Measurements from ENCODE around the gene MFF.
"Not testable (repeated sequence)": the region's sequence is repeated elsewhere in the genome, so short reads cannot be mapped to it uniquely, and the experiment has no call there.

The MFF gene

DNA sequence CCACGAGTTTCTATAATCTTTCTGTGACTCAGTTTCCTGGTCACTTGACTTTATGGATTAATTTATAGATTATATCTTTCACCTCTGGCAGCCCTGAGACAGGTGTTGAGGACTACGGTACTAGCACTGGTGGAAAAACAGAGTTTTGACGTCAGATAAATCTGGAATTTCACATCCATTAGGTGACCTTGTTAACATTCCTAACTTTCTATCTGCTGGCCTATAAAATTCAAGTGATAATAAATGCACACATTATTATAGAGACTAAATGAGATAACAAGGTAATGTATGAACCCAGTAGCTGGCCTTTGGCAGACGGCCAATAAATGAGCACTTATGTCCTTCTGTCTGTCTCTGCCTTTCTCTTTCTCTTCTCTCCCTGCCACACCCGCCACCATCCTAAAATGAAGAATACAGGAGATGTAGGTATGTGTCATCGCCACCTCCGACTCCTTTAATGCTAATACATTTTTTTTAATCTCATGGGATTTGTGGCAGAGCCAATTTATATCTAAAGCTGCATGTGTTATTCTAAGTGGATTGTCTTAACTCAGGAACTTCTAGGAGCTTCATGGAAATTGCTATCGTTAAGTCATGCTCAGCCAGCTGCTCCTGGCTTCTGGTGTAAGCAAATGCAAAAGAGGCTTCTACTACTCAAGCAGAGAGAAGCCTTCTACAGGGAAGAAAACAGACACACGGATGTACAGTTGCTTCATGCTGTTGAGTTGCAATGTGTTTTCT is 51.8 kb downstream of the MFF start:
- peak overlapping the region; percentile 8; the same call in 1 of the 2 replicates for H3K27ac ChIP-seq (ENCODE audit: low read depth, low read length)
- H3K36me3 ChIP-seq (ENCODE audit: insufficient read depth, low read length): no peaks in the 10 kb centered on the region
- H3K79me2 ChIP-seq (ENCODE audit: control insufficient read depth, insufficient read depth, low read length, unreplicated experiment): no peaks in the 10 kb centered on the region
- no peak overlapping the region for H3K4me3 ChIP-seq (ENCODE audit: low read depth, low read length)
- peaks cover 33% of the 10 kb centered on the region for H3K4me1 ChIP-seq (ENCODE audit: control insufficient read depth, insufficient read depth, low read length, unreplicated experiment)
- H3K27me3 ChIP-seq (ENCODE audit: insufficient read depth, low read length): no peaks in the 10 kb centered on the region
- no peak overlapping the region for H2AFZ ChIP-seq (ENCODE audit: low read length, unreplicated experiment)

DNA sequence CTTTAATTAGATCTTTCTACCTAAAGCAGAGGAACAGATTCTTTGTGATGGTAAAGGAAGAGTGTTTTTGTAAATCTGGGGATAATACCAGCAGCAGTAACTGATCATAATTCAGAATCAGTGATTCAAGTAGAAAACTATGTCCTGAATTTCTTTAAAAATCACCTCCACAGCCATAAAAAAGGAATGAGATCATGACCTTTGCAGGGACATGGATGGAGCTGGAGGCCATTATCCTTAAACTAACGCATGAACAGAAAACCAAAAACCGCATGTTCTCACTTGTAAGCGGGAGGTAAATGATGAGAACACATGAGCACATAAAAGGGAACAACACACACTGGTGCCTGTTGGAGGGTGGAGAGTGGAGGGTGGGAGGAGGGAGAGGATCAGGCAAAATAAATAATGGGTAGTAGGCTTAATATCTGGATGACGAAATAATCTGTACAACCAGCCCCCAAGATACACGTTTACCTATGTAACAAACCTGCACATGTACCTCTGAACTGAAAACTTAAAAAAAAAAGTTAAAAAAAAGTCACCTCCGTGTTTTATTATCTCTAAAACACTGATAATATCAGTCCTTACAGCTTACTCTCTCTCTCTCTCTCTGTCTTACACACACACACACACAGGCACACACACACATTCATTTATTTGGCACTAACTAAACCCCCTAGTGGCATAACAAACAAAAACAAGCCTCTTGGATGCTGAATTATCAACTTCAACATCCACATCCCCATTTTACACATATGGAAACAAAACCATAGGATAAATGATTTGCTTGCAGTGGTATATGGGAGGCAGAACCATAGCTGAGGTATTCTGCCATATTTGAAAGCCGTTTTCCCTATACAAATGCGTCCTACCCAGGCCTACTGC is 52.7 kb downstream of the MFF start:
- Histone ChIP-seq H3K4me3 (ENCODE audit: low read depth, low read length) (no peak overlapping the region), H3K36me3 (ENCODE audit: insufficient read depth, low read length) (no peaks in the 10 kb centered on the region), H2AFZ (ENCODE audit: low read length, unreplicated experiment) (no peak overlapping the region), H3K79me2 (ENCODE audit: control insufficient read depth, insufficient read depth, low read length, unreplicated experiment) (no peaks in the 10 kb centered on the region), H3K27ac (ENCODE audit: low read depth, low read length) (peak overlapping the region; percentile 23; the same call in 1 of the 2 replicates), H3K27me3 (ENCODE audit: insufficient read depth, low read length) (no peaks in the 10 kb centered on the region), H3K4me1 (ENCODE audit: control insufficient read depth, insufficient read depth, low read length, unreplicated experiment) (peaks cover 30% of the 10 kb centered on the region)

- H3K79me2 ChIP-seq (ENCODE audit: control insufficient read depth, insufficient read depth, low read length, unreplicated experiment): no peaks in the 10 kb centered on the region
- no peak overlapping the region for H2AFZ ChIP-seq (ENCODE audit: low read length, unreplicated experiment)
- H3K27ac ChIP-seq (ENCODE audit: low read depth, low read length): peak overlapping the region; percentile 23
- no peaks in the 10 kb centered on the region for H3K27me3 ChIP-seq (ENCODE audit: insufficient read depth, low read length)
- H3K4me1 ChIP-seq (ENCODE audit: control insufficient read depth, insufficient read depth, low read length, unreplicated experiment): peaks cover 30% of the 10 kb centered on the region
- H3K36me3 ChIP-seq (ENCODE audit: insufficient read depth, low read length): no peaks in the 10 kb centered on the region
- no peak overlapping the region for H3K4me3 ChIP-seq (ENCODE audit: low read depth, low read length)
These were observed 53.3 kb downstream of the MFF start for GRCh38 chr2:227378371-227378782.

DNA sequence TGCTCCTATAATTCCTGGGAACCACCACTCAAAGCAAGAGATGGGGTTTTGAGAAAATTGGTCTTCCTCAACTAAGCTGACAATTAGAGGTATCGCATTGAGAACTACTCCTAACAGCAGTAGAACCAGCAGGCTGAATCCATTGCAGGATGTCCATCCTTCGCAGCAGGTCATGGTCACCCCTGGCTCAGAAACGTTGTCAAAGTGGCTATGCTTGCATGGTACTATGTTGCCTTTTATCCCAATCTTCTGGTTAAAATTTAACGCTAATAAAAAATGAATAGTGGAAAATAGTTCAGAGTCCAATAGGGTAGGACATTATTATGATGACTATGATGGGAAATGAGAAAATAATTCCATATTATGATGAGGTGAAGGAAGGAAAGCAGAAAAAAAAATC is 54.0 kb downstream of the MFF start, which contains the start of gene TM4SF20:
TSS of gene TM4SF20 (minus strand) at position 212 of the 400 bp plus-strand sequence. CDS start at position 174, 38 bp downstream.
- Histone ChIP-seq H3K36me3 (ENCODE audit: insufficient read depth, low read length) (no peaks in the 10 kb centered on the region), H3K4me3 (ENCODE audit: low read depth, low read length) (no peak within 1 kb of the TSS), H3K79me2 (ENCODE audit: control insufficient read depth, insufficient read depth, low read length, unreplicated experiment) (no peaks in the 10 kb centered on the region), H3K27ac (ENCODE audit: low read depth, low read length) (peak within 1 kb of the TSS; percentile 23), H3K27me3 (ENCODE audit: insufficient read depth, low read length) (no peaks in the 10 kb centered on the region), H2AFZ (ENCODE audit: low read length, unreplicated experiment) (no peak within 1 kb of the TSS), H3K4me1 (ENCODE audit: control insufficient read depth, insufficient read depth, low read length, unreplicated experiment) (peaks cover 30% of the 10 kb centered on the region)

DNA sequence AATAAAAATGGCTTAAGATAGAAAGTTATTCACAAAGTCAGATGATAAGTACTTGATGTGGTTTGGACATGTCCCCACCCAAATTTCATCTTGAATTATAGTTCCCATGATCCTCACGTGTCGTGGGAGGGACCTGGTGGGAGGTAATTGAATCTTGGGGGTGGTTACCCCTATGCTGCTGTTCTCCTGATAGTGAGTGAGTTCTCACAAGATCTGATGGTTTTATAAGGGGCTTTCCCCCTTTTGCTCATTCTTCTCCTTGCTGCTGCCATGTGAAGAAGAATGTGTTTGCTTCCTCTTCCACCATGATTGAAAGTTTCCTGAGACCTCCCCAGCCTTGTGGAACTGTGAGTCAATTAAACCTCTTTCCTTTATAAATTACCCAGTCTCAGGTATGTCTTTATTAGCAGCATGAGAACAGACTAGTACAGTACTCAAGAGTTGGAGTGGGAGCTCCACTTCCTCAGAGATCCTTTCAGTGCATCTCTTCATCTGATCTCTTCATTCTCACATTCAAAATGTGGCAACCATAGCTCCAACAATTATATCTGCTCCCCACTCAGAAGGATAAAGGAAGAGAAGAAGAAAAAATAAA is 57.3 kb downstream of the MFF start:
- H3K4me1 ChIP-seq (ENCODE audit: control insufficient read depth, insufficient read depth, low read length, unreplicated experiment): peaks cover 17% of the 10 kb centered on the region
- H3K27ac ChIP-seq (ENCODE audit: low read depth, low read length); H3K27me3 ChIP-seq (ENCODE audit: insufficient read depth, low read length); H3K4me3 ChIP-seq (ENCODE audit: low read depth, low read length); H2AFZ ChIP-seq (ENCODE audit: low read length, unreplicated experiment); H3K36me3 ChIP-seq (ENCODE audit: insufficient read depth, low read length); H3K79me2 ChIP-seq (ENCODE audit: control insufficient read depth, insufficient read depth, low read length, unreplicated experiment): not testable (repeated sequence)

- Histone ChIP-seq H3K36me3 (ENCODE audit: insufficient read depth, low read length) (no peaks in the 10 kb centered on the region), H3K27ac (ENCODE audit: low read depth, low read length) (no peak overlapping the region), H3K27me3 (ENCODE audit: insufficient read depth, low read length) (no peaks in the 10 kb centered on the region), H3K79me2 (ENCODE audit: control insufficient read depth, insufficient read depth, low read length, unreplicated experiment) (no peaks in the 10 kb centered on the region), H3K4me1 (ENCODE audit: control insufficient read depth, insufficient read depth, low read length, unreplicated experiment) (peaks cover 8% of the 10 kb centered on the region), H3K4me3 (ENCODE audit: low read depth, low read length) (no peak overlapping the region), H2AFZ (ENCODE audit: low read length, unreplicated experiment) (no peak overlapping the region)
These were observed 58.6 kb downstream of the MFF start for GRCh38 chr2:227383686-227384085.

DNA sequence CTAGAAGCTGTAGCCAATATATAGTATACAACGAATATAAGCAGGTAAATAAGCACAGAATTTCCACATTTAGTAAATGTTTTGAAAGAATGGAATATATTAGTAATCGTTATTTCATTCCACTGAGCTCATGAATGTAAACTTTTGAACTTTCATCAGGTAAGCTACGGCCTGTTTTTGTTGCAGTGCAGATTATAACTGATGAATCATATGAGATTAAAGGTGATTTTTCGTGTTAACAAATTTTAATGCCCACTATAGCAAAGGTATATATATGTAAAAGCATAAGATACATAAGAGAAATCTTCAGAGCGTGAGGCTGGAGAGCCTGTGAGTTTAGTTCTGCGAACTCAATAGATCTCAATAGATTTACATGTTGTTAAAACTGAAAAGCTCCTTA is 61.6 kb downstream of the MFF start:
- Histone ChIP-seq H3K4me1 (ENCODE audit: control insufficient read depth, insufficient read depth, low read length, unreplicated experiment) (peaks cover 4% of the 10 kb centered on the region), H2AFZ (ENCODE audit: low read length, unreplicated experiment) (no peak overlapping the region), H3K27me3 (ENCODE audit: insufficient read depth, low read length) (no peaks in the 10 kb centered on the region), H3K4me3 (ENCODE audit: low read depth, low read length) (no peak overlapping the region), H3K36me3 (ENCODE audit: insufficient read depth, low read length) (no peaks in the 10 kb centered on the region), H3K79me2 (ENCODE audit: control insufficient read depth, insufficient read depth, low read length, unreplicated experiment) (no peaks in the 10 kb centered on the region), H3K27ac (ENCODE audit: low read depth, low read length) (no peak overlapping the region)

DNA sequence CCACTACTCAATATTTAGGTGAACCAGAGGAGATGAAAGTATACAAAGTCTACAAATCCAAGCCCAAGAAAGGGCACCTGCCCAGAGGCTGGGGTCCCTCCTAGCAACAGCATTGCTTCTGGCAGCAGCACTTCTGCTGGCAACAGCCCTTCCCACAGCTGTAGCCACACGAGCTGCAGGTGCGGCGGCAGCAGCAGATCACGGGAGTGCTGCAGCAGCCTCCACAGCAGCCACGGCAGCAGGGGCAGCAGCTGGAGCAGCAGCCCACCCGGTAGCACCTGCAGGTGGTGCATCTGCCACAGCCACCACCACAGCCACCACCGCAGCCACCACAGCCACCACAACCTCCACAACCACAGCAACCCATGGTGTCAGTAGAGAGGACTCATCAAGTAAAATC is 62.5 kb downstream of the MFF start, which contains the start of gene SCYGR1:
TSS of gene SCYGR1 (minus strand) at position 367 of the 400 bp plus-strand sequence. CDS start at position 367, 0 bp downstream.
- not testable (repeated sequence) for H3K36me3 ChIP-seq (ENCODE audit: insufficient read depth, low read length); H3K4me3 ChIP-seq (ENCODE audit: low read depth, low read length); H3K4me1 ChIP-seq (ENCODE audit: control insufficient read depth, insufficient read depth, low read length, unreplicated experiment); H3K27me3 ChIP-seq (ENCODE audit: insufficient read depth, low read length); H2AFZ ChIP-seq (ENCODE audit: low read length, unreplicated experiment); H3K79me2 ChIP-seq (ENCODE audit: control insufficient read depth, insufficient read depth, low read length, unreplicated experiment)
- H3K27ac ChIP-seq (ENCODE audit: low read depth, low read length): peak within 1 kb of the TSS; percentile 98

DNA sequence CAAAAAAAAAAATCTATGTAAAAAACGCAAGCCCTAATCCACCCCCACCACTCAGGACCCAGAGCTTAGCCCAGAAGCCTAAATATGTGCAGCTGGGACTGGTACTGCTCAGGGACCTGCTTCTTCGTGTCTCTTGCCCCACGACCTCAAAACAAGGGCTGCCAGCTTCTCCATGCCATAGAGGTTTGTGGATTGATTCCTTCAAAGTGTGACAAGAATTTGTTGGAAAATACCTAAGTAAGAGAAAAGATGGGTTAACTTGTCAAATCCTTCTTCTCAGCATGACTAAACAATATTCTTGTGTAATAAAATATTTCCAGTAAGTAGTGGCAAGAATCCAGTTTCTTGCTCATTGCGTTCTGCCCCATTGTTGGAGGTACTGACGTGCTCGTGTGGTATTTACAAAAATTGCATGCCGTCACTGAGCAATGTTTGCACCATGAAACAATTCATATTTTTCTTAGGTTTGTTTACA is 63.5 kb downstream of the MFF start:
- H3K79me2 ChIP-seq (ENCODE audit: control insufficient read depth, insufficient read depth, low read length, unreplicated experiment): no peaks in the 10 kb centered on the region
- H3K4me3 ChIP-seq (ENCODE audit: low read depth, low read length): no peak overlapping the region
- peaks cover 4% of the 10 kb centered on the region for H3K4me1 ChIP-seq (ENCODE audit: control insufficient read depth, insufficient read depth, low read length, unreplicated experiment)
- H3K27me3 ChIP-seq (ENCODE audit: insufficient read depth, low read length): no peaks in the 10 kb centered on the region
- H2AFZ ChIP-seq (ENCODE audit: low read length, unreplicated experiment): no peak overlapping the region
- peak overlapping the region; percentile 98 for H3K27ac ChIP-seq (ENCODE audit: low read depth, low read length)
- no peaks in the 10 kb centered on the region for H3K36me3 ChIP-seq (ENCODE audit: insufficient read depth, low read length)

GRCh38 chr2:227389231-227389630 is 64.2 kb downstream of the MFF start:
- H3K4me1 ChIP-seq (ENCODE audit: control insufficient read depth, insufficient read depth, low read length, unreplicated experiment): peaks cover 4% of the 10 kb centered on the region
- H3K4me3 ChIP-seq (ENCODE audit: low read depth, low read length): no peak overlapping the region
- H3K27me3 ChIP-seq (ENCODE audit: insufficient read depth, low read length): no peaks in the 10 kb centered on the region
- no peaks in the 10 kb centered on the region for H3K79me2 ChIP-seq (ENCODE audit: control insufficient read depth, insufficient read depth, low read length, unreplicated experiment)
- H3K27ac ChIP-seq (ENCODE audit: low read depth, low read length): peak overlapping the region; percentile 98
- H2AFZ ChIP-seq (ENCODE audit: low read length, unreplicated experiment): no peak overlapping the region
- H3K36me3 ChIP-seq (ENCODE audit: insufficient read depth, low read length): no peaks in the 10 kb centered on the region

Data from ACC112 (cell line).